ENCODE measurements around the gene RASGRF2.

DNA sequence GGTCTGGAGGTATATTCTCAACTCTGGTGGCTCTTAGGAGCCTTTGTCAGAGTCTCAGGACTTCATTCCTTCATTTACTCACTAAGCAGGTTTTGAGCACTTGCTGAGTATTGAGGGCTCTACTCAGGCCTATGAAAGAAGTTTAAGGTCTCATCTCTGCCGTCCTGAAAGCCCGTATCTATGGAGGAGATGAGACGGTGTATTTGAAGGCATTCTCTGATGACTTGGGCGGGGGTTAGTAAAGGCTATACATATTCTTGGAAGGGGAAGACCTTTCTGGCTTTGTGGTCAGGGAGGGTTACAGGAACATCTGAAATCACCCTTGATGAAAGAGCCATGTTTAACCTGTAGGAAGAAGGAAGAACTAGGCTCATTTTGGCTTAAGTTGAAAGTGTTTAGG lies 21.9 kb downstream of the RASGRF2 start:
- TF ChIP-seq CTCF (IDR thresholded peaks at IDR 0.05 in 4 of 5, conservative IDR thresholded peaks at IDR 0.05 in 1 of 5) (no peak), POLR2A (IDR thresholded peaks at IDR 0.05) (no peak)
